GM06990 (cell line): ENCODE results near the gene SRMS.

ENCODE experiments used
- DNase-seq: peaks from one replicate; pipeline ENCODE4 v3.0.0-alpha.2; 2011; ENCODE audit not compliant: insufficient read length; ENCODE audit errors: extremely low read depth
- H3K27me3 ChIP-seq: replicated peaks from 2 replicates; pipeline ENCODE4 v1.6.0; 2011; ENCODE audit warnings: low read length; ENCODE audit not compliant: control insufficient read depth, insufficient read depth
- H3K36me3 ChIP-seq: 2 replicates; pipeline ENCODE4 v1.5.1; 2011; ENCODE audit warnings: low read length; ENCODE audit not compliant: control insufficient read depth, insufficient read depth
- H3K4me3 ChIP-seq: replicated peaks from 2 replicates; pipeline ENCODE4 v1.5.1; 2011; ENCODE audit warnings: low read depth, mild to moderate bottlenecking, control low read depth, low read length
- TF ChIP-seq, protein P1 (sequence below): IDR thresholded peaks from 2 replicates; pipeline ENCODE4 v1.5.1; 2011; ENCODE audit warnings: low read length, control low read depth, mild to moderate bottlenecking, inconsistent platforms; ENCODE audit not compliant: insufficient read depth, poor library complexity, severe bottlenecking

The SRMS gene

DNA sequence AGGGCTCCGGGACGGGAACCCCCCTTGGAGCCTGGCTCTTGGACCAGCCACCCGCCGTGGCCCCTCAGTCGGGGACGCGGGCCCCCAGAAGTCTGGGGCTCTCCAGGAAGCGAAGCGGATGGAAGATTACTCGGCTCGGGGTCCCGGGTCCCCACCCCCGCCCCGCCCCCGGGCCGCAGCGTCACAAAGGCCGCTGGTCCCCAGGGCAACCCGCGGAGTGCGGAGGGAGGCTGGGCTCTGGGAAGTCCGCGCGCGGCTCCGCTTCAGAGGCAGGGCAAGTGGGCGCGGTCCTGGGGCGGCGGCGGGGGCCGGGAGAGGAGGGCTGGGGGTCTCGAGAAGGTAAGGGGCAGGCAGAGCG lies 6.4 kb upstream of the SRMS start, which contains the start of gene FNDC11:
Gene FNDC11, plus strand, starts transcription at position 227 of the 358 bp plus-strand sequence. CDS start 1,505 bp downstream, outside the sequence.
- H3K4me3 ChIP-seq: peak within 1 kb of the TSS; percentile 64
- no peaks in the 10 kb centered on the region for H3K36me3 ChIP-seq
- TF ChIP-seq, protein P1, sequence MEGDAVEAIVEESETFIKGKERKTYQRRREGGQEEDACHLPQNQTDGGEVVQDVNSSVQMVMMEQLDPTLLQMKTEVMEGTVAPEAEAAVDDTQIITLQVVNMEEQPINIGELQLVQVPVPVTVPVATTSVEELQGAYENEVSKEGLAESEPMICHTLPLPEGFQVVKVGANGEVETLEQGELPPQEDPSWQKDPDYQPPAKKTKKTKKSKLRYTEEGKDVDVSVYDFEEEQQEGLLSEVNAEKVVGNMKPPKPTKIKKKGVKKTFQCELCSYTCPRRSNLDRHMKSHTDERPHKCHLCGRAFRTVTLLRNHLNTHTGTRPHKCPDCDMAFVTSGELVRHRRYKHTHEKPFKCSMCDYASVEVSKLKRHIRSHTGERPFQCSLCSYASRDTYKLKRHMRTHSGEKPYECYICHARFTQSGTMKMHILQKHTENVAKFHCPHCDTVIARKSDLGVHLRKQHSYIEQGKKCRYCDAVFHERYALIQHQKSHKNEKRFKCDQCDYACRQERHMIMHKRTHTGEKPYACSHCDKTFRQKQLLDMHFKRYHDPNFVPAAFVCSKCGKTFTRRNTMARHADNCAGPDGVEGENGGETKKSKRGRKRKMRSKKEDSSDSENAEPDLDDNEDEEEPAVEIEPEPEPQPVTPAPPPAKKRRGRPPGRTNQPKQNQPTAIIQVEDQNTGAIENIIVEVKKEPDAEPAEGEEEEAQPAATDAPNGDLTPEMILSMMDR: no peak
- no peak for DNase-seq
- no peaks in the 10 kb centered on the region for H3K27me3 ChIP-seq

DNA sequence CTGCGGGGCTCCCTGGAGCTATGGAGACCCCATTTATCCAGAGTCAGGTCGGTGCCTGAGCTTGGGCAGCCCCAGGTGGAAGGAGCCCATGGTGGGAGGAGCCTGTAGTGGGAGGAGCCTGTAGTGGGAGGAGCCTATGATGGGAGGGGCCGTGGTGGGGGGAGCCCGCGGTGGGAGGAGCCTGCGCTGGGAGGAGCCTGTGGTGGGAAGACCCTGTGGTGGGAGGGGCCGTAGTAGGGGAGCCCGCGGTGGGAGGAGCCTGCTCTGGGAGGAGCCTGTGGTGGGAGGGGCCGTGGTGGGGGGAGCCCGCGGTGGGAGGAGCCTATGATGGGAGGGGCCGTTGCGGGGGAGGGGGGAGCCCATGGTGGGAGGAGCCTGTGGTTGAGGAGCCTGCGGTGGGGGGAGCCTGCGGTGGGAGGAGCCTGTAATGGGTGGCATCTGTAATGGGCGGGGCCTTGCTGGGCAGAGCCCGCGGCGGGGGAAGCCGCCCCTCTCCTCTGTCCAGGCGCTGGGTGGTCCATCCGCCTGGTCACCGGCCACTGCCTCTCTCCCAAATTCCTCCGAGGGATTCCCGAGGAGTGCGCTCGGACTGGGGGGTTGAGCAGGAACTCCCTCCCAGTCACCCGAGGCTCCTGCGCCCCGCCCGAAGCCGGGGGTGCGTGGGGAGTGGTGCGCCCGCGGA lies 5.8 kb upstream of the SRMS start:
- DNase-seq: peak; percentile 86
- Histone ChIP-seq H3K36me3 (no peaks in the 10 kb centered on the region), H3K4me3 (peak overlapping the region; percentile 64), H3K27me3 (no peaks in the 10 kb centered on the region)
- TF ChIP-seq, protein P1: no peak

DNA sequence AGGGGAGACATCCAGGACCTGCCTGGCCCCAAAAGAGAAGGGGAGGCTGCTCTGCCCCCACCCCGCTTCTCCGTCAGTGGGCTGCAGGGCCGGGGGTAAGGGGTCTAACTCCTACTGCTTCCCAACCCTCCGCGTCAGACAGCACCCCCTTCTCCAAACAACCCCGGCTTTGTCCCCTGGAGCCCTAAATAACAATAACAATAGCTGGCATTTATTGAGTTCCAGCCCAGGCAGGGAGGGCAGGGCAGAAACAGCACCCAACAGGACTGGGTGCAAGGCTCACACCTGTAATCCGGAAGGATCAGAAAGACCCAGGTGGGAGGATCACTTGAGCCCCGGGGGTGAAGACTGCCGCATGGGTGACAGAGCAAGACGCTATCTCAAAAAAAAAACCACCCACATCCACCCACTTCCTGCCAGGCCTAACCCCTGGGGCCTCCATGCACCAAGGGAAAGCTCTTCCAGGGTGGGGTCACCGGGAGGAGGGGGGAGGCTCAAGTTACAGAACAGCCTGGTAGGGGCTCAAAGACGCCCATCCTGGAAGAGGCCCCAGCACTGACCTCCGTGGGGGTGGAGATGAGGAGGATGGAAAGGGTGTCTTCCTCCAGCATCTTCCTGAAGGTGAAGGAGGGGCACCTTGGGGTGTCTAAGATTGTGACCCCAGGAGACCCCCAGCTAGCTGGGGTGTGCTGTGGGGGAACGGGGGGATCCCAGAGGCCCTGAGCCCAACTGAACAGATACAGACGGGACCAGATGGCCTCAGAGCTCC lies 5.1 kb upstream of the SRMS start:
- Histone ChIP-seq H3K27me3 (no peaks in the 10 kb centered on the region), H3K4me3 (peak overlapping the region; percentile 23; the same call in 1 of the 2 replicates), H3K36me3 (no peaks in the 10 kb centered on the region)
- DNase-seq: peak; percentile 85
- TF ChIP-seq, protein P1: no peak

DNA sequence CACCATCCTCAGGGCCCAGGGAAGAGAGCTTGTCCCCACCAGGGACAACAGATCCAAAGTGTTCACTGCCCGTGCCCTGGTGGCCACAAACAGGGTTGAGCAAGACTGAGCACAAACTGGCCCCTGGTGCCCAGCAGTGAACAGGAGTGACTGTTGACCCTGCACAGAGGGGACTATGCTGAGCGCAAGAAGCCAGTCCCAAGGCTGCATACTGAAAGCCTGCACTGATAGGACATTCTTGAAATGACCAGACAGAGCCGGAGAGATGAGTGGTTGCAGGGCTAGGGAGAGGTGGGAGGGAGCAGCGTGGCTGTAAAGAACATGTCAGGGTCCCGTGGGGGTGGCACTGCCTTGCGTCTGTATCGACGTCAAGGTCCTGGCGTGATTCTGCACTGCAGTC lies 3.5 kb upstream of the SRMS start:
- DNase-seq: no peak
- Histone ChIP-seq H3K4me3 (no peak overlapping the region), H3K27me3 (no peaks in the 10 kb centered on the region), H3K36me3 (no peaks in the 10 kb centered on the region)
- TF ChIP-seq, protein P1: no peak

DNA sequence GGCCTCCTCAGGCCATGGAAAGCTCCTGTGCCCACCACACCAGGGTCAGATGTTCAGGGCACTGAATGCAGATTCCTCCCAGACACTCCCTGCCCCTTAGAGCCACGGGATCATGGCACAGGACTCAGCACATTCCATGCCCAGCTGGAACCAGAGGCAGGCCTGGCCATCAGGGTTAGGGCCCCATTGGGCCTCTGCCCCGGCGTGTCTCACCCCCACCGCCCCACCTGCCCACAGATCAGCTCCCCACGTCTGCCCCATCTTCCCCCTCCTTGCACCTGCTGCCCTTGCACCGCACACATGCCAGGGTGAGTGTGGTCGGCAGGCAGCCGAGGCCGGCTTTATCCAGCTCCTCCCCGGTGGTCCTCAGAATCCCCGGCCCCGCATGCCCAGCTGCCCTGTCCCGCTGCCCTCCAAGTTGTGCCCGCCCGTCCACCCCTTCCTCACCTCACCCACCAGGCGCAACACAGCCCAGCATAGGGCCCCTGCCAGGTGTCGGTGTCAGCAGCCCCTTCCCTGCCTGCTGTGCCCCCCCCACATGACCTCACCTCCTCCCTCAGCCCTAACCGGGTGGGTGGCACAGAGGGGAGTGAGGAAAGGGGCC lies 2.2 kb upstream of the SRMS start:
- Histone ChIP-seq H3K27me3 (no peaks in the 10 kb centered on the region), H3K4me3 (no peak overlapping the region)
- TF ChIP-seq, protein P1: no peak

More for the DNA sequence above, 2.2 kb upstream of the SRMS start:
- DNase-seq: no peak
- no peaks in the 10 kb centered on the region for H3K36me3 ChIP-seq
